GM18499 (cell line): ENCODE data around the gene CFAP77.

Source experiments
- ATAC-seq: cut with Tn5 transposase; IDR thresholded peaks from one replicate; pipeline ENCODE4 v1.9.1; 2021; ENCODE audit warnings: moderate number of reproducible peaks; ENCODE audit not compliant: insufficient read depth, unreplicated experiment

Gene CFAP77

GRCh38 chr9:132589148-132590036 is 179.4 kb downstream of the CFAP77 start:
- ATAC-seq: no peak

GRCh38 chr9:132590037-132590317 is 180.0 kb downstream of the CFAP77 start:
- ATAC-seq: no peak

- ATAC-seq: no peak
Measured at GRCh38 chr9:132590318-132591182, 180.5 kb downstream of the CFAP77 start.

- no peak for ATAC-seq
Measured at GRCh38 chr9:132591244-132591643, 181.2 kb downstream of the CFAP77 start.

GRCh38 chr9:132591751-132592314 is 181.8 kb downstream of the CFAP77 start:
- no peak for ATAC-seq

- ATAC-seq: no peak
Measured at GRCh38 chr9:132592451-132592850, 182.4 kb downstream of the CFAP77 start.

DNA sequence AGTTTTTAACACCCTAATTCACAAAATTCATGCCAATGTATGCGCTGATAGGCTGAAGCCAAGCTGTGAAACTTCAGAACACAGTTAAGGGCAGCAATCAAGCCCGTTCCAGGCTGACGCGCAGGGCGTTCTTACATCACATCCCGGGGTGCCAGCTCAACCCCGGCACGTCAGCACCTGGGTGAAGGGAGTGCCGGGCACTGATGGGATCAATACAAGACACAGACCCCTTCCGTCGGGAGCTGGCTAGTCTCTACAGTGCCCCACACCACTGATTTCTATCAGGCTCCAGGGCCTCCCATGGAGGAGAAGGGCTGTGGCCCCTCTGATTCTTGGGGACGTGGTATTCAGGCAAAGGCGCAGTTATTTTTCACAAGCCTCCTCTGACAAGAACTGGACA is 184.4 kb downstream of the CFAP77 start:
- no peak for ATAC-seq

DNA sequence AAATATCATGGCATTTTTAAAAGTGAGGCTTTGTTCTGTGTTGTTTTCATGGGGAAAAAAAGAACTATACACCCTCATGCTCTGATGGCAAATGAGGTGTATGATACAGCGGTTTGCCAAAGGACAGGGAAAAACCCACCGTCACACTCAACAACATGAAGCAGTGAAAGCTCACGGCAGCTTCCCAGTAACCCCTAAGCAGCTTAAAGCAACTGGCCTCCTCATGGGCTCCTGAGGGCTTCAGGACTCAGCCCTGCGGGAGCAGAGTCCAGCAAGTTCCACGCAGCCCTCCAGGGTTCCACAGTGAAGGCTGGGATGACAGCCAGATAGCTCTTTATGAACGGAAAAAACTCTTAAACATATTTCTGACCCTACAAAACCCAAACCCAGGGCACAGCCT is 185.3 kb downstream of the CFAP77 start:
- ATAC-seq: no peak

- no peak for ATAC-seq
Measured at GRCh38 chr9:132596200-132596599, 186.2 kb downstream of the CFAP77 start.

GRCh38 chr9:132597073-132597775 is 187.2 kb downstream of the CFAP77 start:
- no peak for ATAC-seq

- ATAC-seq: no peak
Measured at GRCh38 chr9:132600326-132600984, 190.4 kb downstream of the CFAP77 start.

- ATAC-seq: no peak
Measured at GRCh38 chr9:132602207-132602606, 192.2 kb downstream of the CFAP77 start.

- no peak for ATAC-seq
Measured at GRCh38 chr9:132605387-132605786, 195.4 kb downstream of the CFAP77 start.

DNA sequence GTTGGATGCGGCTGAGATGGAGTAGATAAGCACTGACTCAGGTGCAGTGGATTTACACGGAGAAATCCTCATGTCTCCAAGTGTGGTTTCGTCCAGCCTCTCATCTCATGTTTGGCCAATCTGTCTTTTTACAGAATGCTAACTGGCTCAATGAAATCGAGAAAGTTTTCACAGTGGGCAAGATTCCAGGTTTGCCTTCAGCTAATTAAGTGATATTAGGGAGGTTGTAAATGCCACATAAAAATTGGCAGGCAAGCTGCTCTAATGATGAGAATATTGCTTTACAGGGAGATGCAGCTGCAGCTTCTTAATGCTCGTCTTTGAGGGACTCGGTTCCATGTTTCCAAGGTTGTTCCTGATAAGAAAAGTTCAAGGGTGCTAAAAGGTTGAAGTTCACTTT is 196.1 kb downstream of the CFAP77 start:
- no peak for ATAC-seq

DNA sequence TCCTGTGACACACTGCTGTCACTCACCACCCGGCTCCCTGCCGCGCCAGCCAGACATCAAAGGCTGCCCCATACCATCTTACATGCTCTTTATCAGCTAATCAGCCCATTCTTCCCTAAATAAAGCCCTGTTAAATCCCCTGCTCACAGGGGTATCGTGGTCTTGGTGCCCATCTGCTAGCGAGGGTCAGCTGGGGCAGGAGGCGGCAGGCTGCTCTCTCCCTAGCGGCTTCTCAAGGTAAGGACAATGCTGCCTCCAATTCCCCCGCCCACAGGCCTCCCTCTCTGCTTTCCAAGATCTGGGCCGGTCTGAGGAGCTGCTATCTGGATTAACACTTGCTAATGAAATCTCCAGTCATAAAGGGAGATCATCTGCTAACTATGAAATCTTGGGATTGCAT is 199.2 kb downstream of the CFAP77 start:
- no peak for ATAC-seq

DNA sequence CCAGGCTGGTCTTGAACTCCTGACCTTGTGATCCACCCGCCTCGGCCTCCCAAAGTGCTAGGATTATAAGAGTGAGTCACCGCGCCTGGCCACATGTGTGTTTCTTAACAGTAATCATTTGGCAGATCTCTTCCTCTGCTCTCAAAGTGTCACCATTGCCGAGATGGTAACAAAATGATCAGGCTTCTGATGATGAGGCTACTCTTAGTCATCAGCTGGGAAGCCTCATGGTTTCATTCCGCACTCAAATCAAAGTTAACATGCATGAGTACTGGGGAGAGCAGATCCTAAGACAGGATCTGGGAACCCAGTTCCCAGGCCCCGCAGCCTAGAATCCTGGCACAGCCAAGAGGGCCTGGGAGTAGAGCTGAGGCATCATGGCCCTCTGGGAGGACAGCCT is 199.8 kb downstream of the CFAP77 start:
- ATAC-seq: no peak

DNA sequence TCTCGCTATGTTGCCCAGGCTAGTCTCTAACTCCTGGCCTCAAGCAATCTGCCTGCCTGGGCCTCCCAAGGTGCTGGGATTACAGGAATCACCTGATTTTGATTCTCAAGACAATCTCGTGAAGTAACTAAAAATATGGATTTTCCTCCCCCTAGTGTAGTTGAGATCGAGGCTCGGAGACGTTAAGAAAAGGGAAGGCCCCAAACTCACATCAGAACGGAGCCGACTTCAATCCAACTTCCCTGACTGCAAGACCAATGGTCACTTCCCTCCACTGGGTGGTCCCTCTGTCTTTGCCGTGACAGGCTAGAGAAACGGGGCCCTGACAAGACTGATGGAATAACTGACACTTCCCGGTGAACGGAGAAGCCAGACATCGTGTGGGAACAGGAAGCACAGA is 200.7 kb downstream of the CFAP77 start:
- no peak for ATAC-seq

DNA sequence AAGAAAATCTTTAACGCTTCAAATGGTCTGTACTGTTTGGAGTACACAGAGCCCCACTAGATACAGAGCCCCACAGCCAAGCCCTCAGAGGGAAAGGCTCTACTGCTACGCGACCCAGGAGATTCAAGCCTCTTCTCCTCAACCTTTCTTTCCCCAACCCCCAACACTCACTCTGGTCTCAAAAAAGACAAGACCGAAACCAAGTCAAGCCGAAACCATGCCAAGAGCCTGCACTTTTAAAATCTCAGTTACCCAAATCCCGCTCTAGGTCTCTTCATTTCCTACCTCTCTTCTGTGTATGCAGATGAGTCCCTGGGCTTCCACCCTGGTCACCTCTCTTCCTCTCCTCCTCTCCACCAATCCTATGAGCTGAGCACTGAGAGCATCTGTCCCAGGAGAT is 204.3 kb downstream of the CFAP77 start:
- no peak for ATAC-seq

GRCh38 chr9:132615774-132616173 is 205.8 kb downstream of the CFAP77 start:
- no peak for ATAC-seq

- no peak for ATAC-seq
Measured at GRCh38 chr9:132616725-132617124, 206.7 kb downstream of the CFAP77 start.
